H4 (cell line): ENCODE measurements around the gene RAD50. TPM values are rescaled to one million over a fixed set of nuclear protein-coding genes. Genes with fewer than 3 reads are reported as not detected.

Experiments used
- total RNA-seq: library from RNA; depleted of rRNA; stranded (reverse); fragments of >200 nt; shearing (Covaris generic); gene quantifications from 2 replicates; pipeline ENCODE4 v1.2.3, GENCODE V29; 2014; rRNA removed

Gene RAD50
- total RNA-seq, 1 experiment from 2014 or later = 24.8 TPM

Other genes with a start within 250 kb of the RAD50 start
- 6.9 and 9.6 TPM in 2 replicates for gene SLC22A5, start 187.3 kb upstream of the RAD50 start, total RNA-seq
- gene IRF1, start 66.2 kb upstream of the RAD50 start, total RNA-seq = 14.3 and 30.2 TPM in 2 replicates
- gene IL5, start 13.5 kb upstream of the RAD50 start, total RNA-seq = not detected in 2 replicates
- not detected in 2 replicates for gene IL13, start 101.2 kb downstream of the RAD50 start, total RNA-seq
- not detected in 2 replicates for gene IL4, start 117.0 kb downstream of the RAD50 start, total RNA-seq
- gene KIF3A, start 180.6 kb downstream of the RAD50 start, total RNA-seq = 4.8 and 7.1 TPM in 2 replicates
- gene CCNI2, start 190.4 kb downstream of the RAD50 start, total RNA-seq = not detected in 2 replicates
- 30.3 and 33.7 TPM in 2 replicates for gene SEPTIN8, start 220.3 kb downstream of the RAD50 start, total RNA-seq